Hepatocyte (in vitro differentiated cells): ENCODE measurements around the gene FBXO46.

ENCODE experiments used
- EZH2 ChIP-seq: fragments of 200-600 bp; sonication (generic); IDR thresholded peaks from 2 replicates; pipeline ENCODE4 v1.6.1; 2016; ENCODE audit warnings: antibody characterized with exemption, mild to moderate bottlenecking, borderline replicate concordance
- EZH2phosphoT487 ChIP-seq: fragments of 200-600 bp; sonication (generic); IDR thresholded peaks from one replicate; pipeline ENCODE4 v1.6.1; 2018; ENCODE audit warnings: antibody characterized with exemption, mild to moderate bottlenecking, low read depth, moderate library complexity; ENCODE audit not compliant: unreplicated experiment, severe bottlenecking
- TF ChIP-seq, protein P1 (sequence below): fragments of 200-600 bp; sonication (generic); IDR thresholded peaks from 2 replicates; pipeline ENCODE4 v1.5.1; 2016; ENCODE audit warnings: antibody characterized with exemption, mild to moderate bottlenecking; ENCODE audit not compliant: poor library complexity

GRCh38 chr19:45729800-45730290 lies 851 bp downstream of the FBXO46 start:
- TF ChIP-seq, protein P1, sequence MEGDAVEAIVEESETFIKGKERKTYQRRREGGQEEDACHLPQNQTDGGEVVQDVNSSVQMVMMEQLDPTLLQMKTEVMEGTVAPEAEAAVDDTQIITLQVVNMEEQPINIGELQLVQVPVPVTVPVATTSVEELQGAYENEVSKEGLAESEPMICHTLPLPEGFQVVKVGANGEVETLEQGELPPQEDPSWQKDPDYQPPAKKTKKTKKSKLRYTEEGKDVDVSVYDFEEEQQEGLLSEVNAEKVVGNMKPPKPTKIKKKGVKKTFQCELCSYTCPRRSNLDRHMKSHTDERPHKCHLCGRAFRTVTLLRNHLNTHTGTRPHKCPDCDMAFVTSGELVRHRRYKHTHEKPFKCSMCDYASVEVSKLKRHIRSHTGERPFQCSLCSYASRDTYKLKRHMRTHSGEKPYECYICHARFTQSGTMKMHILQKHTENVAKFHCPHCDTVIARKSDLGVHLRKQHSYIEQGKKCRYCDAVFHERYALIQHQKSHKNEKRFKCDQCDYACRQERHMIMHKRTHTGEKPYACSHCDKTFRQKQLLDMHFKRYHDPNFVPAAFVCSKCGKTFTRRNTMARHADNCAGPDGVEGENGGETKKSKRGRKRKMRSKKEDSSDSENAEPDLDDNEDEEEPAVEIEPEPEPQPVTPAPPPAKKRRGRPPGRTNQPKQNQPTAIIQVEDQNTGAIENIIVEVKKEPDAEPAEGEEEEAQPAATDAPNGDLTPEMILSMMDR = no peak
- no peak for TF ChIP-seq EZH2
- no peak for TF ChIP-seq EZH2phosphoT487
